Adipocyte (in vitro differentiated cells): ENCODE data around the gene CMIP.
A peak's percentile ranks its signal among the peaks of the same experiment; 100 is the strongest.

Experiments
- DNase-seq: peaks from one replicate; pipeline ENCODE4 v3.0.0-alpha.2; 2015; ENCODE audit warnings: low read depth
- H3K27me3 ChIP-seq: replicated peaks from 2 replicates; pipeline ENCODE4 v1.7.0; 2013; ENCODE audit warnings: mild to moderate bottlenecking, low read length, moderate library complexity; ENCODE audit not compliant: control insufficient read depth, insufficient read depth
- H3K36me3 ChIP-seq: 2 replicates; pipeline ENCODE4 v1.7.0; 2013; ENCODE audit warnings: low read length, mild to moderate bottlenecking, moderate library complexity; ENCODE audit not compliant: control insufficient read depth, insufficient read depth, severe bottlenecking
- H3K4me1 ChIP-seq: 2 replicates; pipeline ENCODE4 v1.7.0; 2013; ENCODE audit warnings: mild to moderate bottlenecking, low read length, moderate library complexity; ENCODE audit not compliant: control insufficient read depth, insufficient read depth
- H3K4me3 ChIP-seq: 2 replicates; pipeline ENCODE4 v1.7.0; 2013; ENCODE audit warnings: mild to moderate bottlenecking, low read length, moderate library complexity
- H3K9ac ChIP-seq: 2 replicates; pipeline ENCODE4 v1.7.0; 2013; ENCODE audit warnings: mild to moderate bottlenecking, low read length, moderate library complexity
- H3K9me3 ChIP-seq: 2 replicates; pipeline ENCODE4 v1.7.0; 2013; ENCODE audit warnings: mild to moderate bottlenecking, low read length, moderate library complexity; ENCODE audit not compliant: control insufficient read depth

Gene CMIP

GRCh38 chr16:81539009-81539758 is 94.6 kb downstream of the CMIP start:
- H3K4me3 ChIP-seq = peak overlapping the region; percentile 66
- peak; percentile 32 for DNase-seq
- H3K27me3 ChIP-seq = no peaks in the 10 kb centered on the region
- H3K9me3 ChIP-seq = no peaks in the 10 kb centered on the region
- peak overlapping the region; percentile 56 for H3K9ac ChIP-seq
- H3K4me1 ChIP-seq = peaks cover 33% of the 10 kb centered on the region
- H3K36me3 ChIP-seq = no peaks in the 10 kb centered on the region

GRCh38 chr16:81539759-81540472 is 95.3 kb downstream of the CMIP start:
- H3K27me3 ChIP-seq = no peaks in the 10 kb centered on the region
- H3K4me1 ChIP-seq = peaks cover 40% of the 10 kb centered on the region
- H3K4me3 ChIP-seq = no peak overlapping the region
- H3K36me3 ChIP-seq = no peaks in the 10 kb centered on the region
- no peak overlapping the region for H3K9ac ChIP-seq
- H3K9me3 ChIP-seq = no peaks in the 10 kb centered on the region
- no peak for DNase-seq

- no peaks in the 10 kb centered on the region for H3K27me3 ChIP-seq
- H3K9ac ChIP-seq = no peak overlapping the region
- H3K36me3 ChIP-seq = no peaks in the 10 kb centered on the region
- H3K4me1 ChIP-seq = peaks cover 48% of the 10 kb centered on the region
- no peaks in the 10 kb centered on the region for H3K9me3 ChIP-seq
- H3K4me3 ChIP-seq = no peak overlapping the region
- DNase-seq = no peak
Measured at GRCh38 chr16:81541314-81541713, 96.7 kb downstream of the CMIP start.

- Histone ChIP-seq H3K4me1 (peaks cover 44% of the 10 kb centered on the region), H3K4me3 (no peak overlapping the region), H3K9ac (no peak overlapping the region), H3K9me3 (no peaks in the 10 kb centered on the region), H3K27me3 (no peaks in the 10 kb centered on the region), H3K36me3 (no peaks in the 10 kb centered on the region)
- DNase-seq = no peak
Measured at GRCh38 chr16:81542609-81543570, 98.3 kb downstream of the CMIP start.

- Histone ChIP-seq H3K4me3 (no peak overlapping the region), H3K36me3 (no peaks in the 10 kb centered on the region), H3K9me3 (no peaks in the 10 kb centered on the region), H3K27me3 (no peaks in the 10 kb centered on the region), H3K4me1 (peaks cover 38% of the 10 kb centered on the region), H3K9ac (no peak overlapping the region)
- peak; percentile 11 for DNase-seq
Measured at GRCh38 chr16:81543571-81543970, 99.0 kb downstream of the CMIP start.

- no peaks in the 10 kb centered on the region for H3K36me3 ChIP-seq
- no peaks in the 10 kb centered on the region for H3K27me3 ChIP-seq
- DNase-seq = no peak
- no peak overlapping the region for H3K4me3 ChIP-seq
- H3K9ac ChIP-seq = no peak overlapping the region
- no peaks in the 10 kb centered on the region for H3K9me3 ChIP-seq
- peaks cover 31% of the 10 kb centered on the region for H3K4me1 ChIP-seq
Measured at GRCh38 chr16:81544261-81544660, 99.7 kb downstream of the CMIP start.

- no peaks in the 10 kb centered on the region for H3K36me3 ChIP-seq
- peak; percentile 11 for DNase-seq
- H3K9me3 ChIP-seq = no peaks in the 10 kb centered on the region
- peaks cover 28% of the 10 kb centered on the region for H3K4me1 ChIP-seq
- no peaks in the 10 kb centered on the region for H3K27me3 ChIP-seq
- H3K4me3 ChIP-seq = no peak overlapping the region
- no peak overlapping the region for H3K9ac ChIP-seq
Measured at GRCh38 chr16:81544700-81545271, 100.2 kb downstream of the CMIP start.

- Histone ChIP-seq H3K4me3 (no peak overlapping the region), H3K27me3 (no peaks in the 10 kb centered on the region), H3K4me1 (peaks cover 27% of the 10 kb centered on the region), H3K9ac (no peak overlapping the region), H3K9me3 (no peaks in the 10 kb centered on the region), H3K36me3 (no peaks in the 10 kb centered on the region)
- no peak for DNase-seq
Measured at GRCh38 chr16:81545470-81546250, 101.1 kb downstream of the CMIP start.

- Histone ChIP-seq H3K4me3 (no peak overlapping the region), H3K36me3 (no peaks in the 10 kb centered on the region), H3K9ac (no peak overlapping the region), H3K27me3 (no peaks in the 10 kb centered on the region), H3K4me1 (peaks cover 32% of the 10 kb centered on the region), H3K9me3 (no peaks in the 10 kb centered on the region)
- DNase-seq = no peak
Measured at GRCh38 chr16:81546781-81547180, 102.2 kb downstream of the CMIP start.

GRCh38 chr16:81547194-81547938 is 102.8 kb downstream of the CMIP start:
- no peaks in the 10 kb centered on the region for H3K9me3 ChIP-seq
- H3K27me3 ChIP-seq = no peaks in the 10 kb centered on the region
- no peak overlapping the region for H3K9ac ChIP-seq
- no peak overlapping the region for H3K4me3 ChIP-seq
- no peak for DNase-seq
- H3K4me1 ChIP-seq = peaks cover 32% of the 10 kb centered on the region
- no peaks in the 10 kb centered on the region for H3K36me3 ChIP-seq
